ENCODE results near the gene SYT3. TPM values are rescaled to one million over a fixed set of nuclear protein-coding genes. Genes with fewer than 3 reads are reported as not detected.

Gene SYT3
- not detected for total RNA-seq (2021; fragmentation: NEBNext Ultra II Directional; extraction: Animal tissue kit (Norgen Biotek cat#: 25700))
- long read RNA-seq, result 0 reads

GRCh38 chr19:50639121-50640112 is at the start of gene SYT3:
SYT3 (minus strand) TSS chr19:50639881; CDS start chr19:50637411, 2,470 bp downstream.
- H3K4me3 Mint-ChIP-seq, result no peak within 1 kb of the TSS; the same call in 1 of the 2 replicates
- no peak for DNase-seq
- peaks cover 37% of the 10 kb centered on the region for H3K27me3 Mint-ChIP-seq (ENCODE audit: insufficient read depth)
- peaks cover 11% of the 10 kb centered on the region for H3K9me3 Mint-ChIP-seq
- no peaks in the 10 kb centered on the region for H3K36me3 Mint-ChIP-seq (ENCODE audit: low read depth)
- no peak for TF ChIP-seq CTCF (IDR thresholded peaks at IDR 0.05)
- no peak within 1 kb of the TSS for H3K27ac Mint-ChIP-seq
- H3K4me1 Mint-ChIP-seq (ENCODE audit: low read depth), result no peaks in the 10 kb centered on the region

- H3K9me3 Mint-ChIP-seq, result no peaks in the 10 kb centered on the region
- no peak overlapping the region for H3K27ac Mint-ChIP-seq
- no peak for TF ChIP-seq CTCF (IDR thresholded peaks at IDR 0.05)
- no peaks in the 10 kb centered on the region for H3K36me3 Mint-ChIP-seq (ENCODE audit: low read depth)
- H3K27me3 Mint-ChIP-seq (ENCODE audit: insufficient read depth), result peaks cover 5% of the 10 kb centered on the region
- H3K4me1 Mint-ChIP-seq (ENCODE audit: low read depth), result no peaks in the 10 kb centered on the region
- no peak for DNase-seq
- no peak overlapping the region for H3K4me3 Mint-ChIP-seq
Measured at GRCh38 chr19:50688766-50689165, 49.1 kb upstream of the SYT3 start.

GRCh38 chr19:50686310-50687032 is 46.8 kb upstream of the SYT3 start:
- DNase-seq, result no peak
- no peak overlapping the region for H3K4me3 Mint-ChIP-seq
- H3K36me3 Mint-ChIP-seq (ENCODE audit: low read depth), result no peaks in the 10 kb centered on the region
- H3K27ac Mint-ChIP-seq, result no peak overlapping the region
- no peaks in the 10 kb centered on the region for H3K4me1 Mint-ChIP-seq (ENCODE audit: low read depth)
- no peaks in the 10 kb centered on the region for H3K9me3 Mint-ChIP-seq
- TF ChIP-seq CTCF (IDR thresholded peaks at IDR 0.05), result no peak
- peaks cover 7% of the 10 kb centered on the region; the same call in 1 of the 2 replicates for H3K27me3 Mint-ChIP-seq (ENCODE audit: insufficient read depth)

- peak; percentile 80 for DNase-seq
- H3K4me1 Mint-ChIP-seq (ENCODE audit: low read depth), result no peaks in the 10 kb centered on the region
- H3K36me3 Mint-ChIP-seq (ENCODE audit: low read depth), result no peaks in the 10 kb centered on the region
- H3K27ac Mint-ChIP-seq, result no peak overlapping the region
- H3K27me3 Mint-ChIP-seq (ENCODE audit: insufficient read depth), result peaks cover 25% of the 10 kb centered on the region
- TF ChIP-seq CTCF (IDR thresholded peaks at IDR 0.05), result no peak
- H3K9me3 Mint-ChIP-seq, result no peaks in the 10 kb centered on the region
- H3K4me3 Mint-ChIP-seq, result no peak overlapping the region
Measured at GRCh38 chr19:50679177-50680125, 39.8 kb upstream of the SYT3 start.

GRCh38 chr19:50678323-50678722 is 38.6 kb upstream of the SYT3 start:
- no peak for DNase-seq
- H3K4me3 Mint-ChIP-seq, result no peak overlapping the region
- no peaks in the 10 kb centered on the region for H3K4me1 Mint-ChIP-seq (ENCODE audit: low read depth)
- H3K9me3 Mint-ChIP-seq, result no peaks in the 10 kb centered on the region
- H3K27me3 Mint-ChIP-seq (ENCODE audit: insufficient read depth), result peaks cover 34% of the 10 kb centered on the region
- no peak for TF ChIP-seq CTCF (IDR thresholded peaks at IDR 0.05)
- no peaks in the 10 kb centered on the region for H3K36me3 Mint-ChIP-seq (ENCODE audit: low read depth)
- H3K27ac Mint-ChIP-seq, result no peak overlapping the region
